NCI-H69 (cell line): ENCODE measurements around the gene SOX5.

Source experiments
- DNase-seq: peaks from one replicate; lab custom pipeline; 2025; lab: John Stamatoyannopoulos, UW

The SOX5 gene

GRCh38 chr12:23611320-23611719 lies 338.1 kb downstream of the SOX5 start:
- peak; percentile 57 for DNase-seq

GRCh38 chr12:23600919-23601318 lies 348.6 kb downstream of the SOX5 start:
- peak; percentile 55 for DNase-seq

- no peak for DNase-seq
Measured at GRCh38 chr12:23596568-23596967, 352.9 kb downstream of the SOX5 start.

GRCh38 chr12:23587833-23588559 lies 361.5 kb downstream of the SOX5 start:
- no peak for DNase-seq

GRCh38 chr12:23585782-23586163 lies 363.7 kb downstream of the SOX5 start:
- peak; percentile 49 for DNase-seq

GRCh38 chr12:23585156-23585781 lies 364.2 kb downstream of the SOX5 start:
- DNase-seq: peak; percentile 9

- no peak for DNase-seq
Measured at GRCh38 chr12:23581913-23582312, 367.6 kb downstream of the SOX5 start.

- no peak for DNase-seq
Measured at GRCh38 chr12:23579257-23579656, 370.2 kb downstream of the SOX5 start.

- no peak for DNase-seq
Measured at GRCh38 chr12:23576372-23576771, 373.1 kb downstream of the SOX5 start.

GRCh38 chr12:23569356-23569755 lies 380.1 kb downstream of the SOX5 start:
- no peak for DNase-seq

- DNase-seq: no peak
Measured at GRCh38 chr12:23566133-23566532, 383.3 kb downstream of the SOX5 start.

GRCh38 chr12:23564451-23565152 lies 384.9 kb downstream of the SOX5 start:
- DNase-seq: peak; percentile 93

GRCh38 chr12:23561364-23562345 lies 387.8 kb downstream of the SOX5 start:
- DNase-seq: no peak

GRCh38 chr12:23560611-23561010 lies 388.9 kb downstream of the SOX5 start:
- DNase-seq: no peak

- DNase-seq: no peak
Measured at GRCh38 chr12:23559268-23559753, 390.2 kb downstream of the SOX5 start.

- peak; percentile 26 for DNase-seq
Measured at GRCh38 chr12:23556661-23557060, 392.8 kb downstream of the SOX5 start.

- DNase-seq: peak; percentile 63
Measured at GRCh38 chr12:23555825-23556207, 393.7 kb downstream of the SOX5 start.

GRCh38 chr12:23555180-23555824 lies 394.2 kb downstream of the SOX5 start:
- peak; percentile 39 for DNase-seq

GRCh38 chr12:23552417-23552816 lies 397.1 kb downstream of the SOX5 start:
- DNase-seq: no peak

- peak; percentile 76 for DNase-seq
Measured at GRCh38 chr12:23550753-23551152, 398.7 kb downstream of the SOX5 start.

- DNase-seq: no peak
Measured at GRCh38 chr12:23548742-23549141, 400.7 kb downstream of the SOX5 start.
